HepG2 (cell line): ENCODE results near the gene FCHSD1. TPM values are rescaled to one million over a fixed set of nuclear protein-coding genes. Genes with fewer than 3 reads are reported as not detected.

Source experiments
- ATAC-seq: fragments of 200-7000 bp; cut with Tn5 transposase; 3 replicates; pipeline ENCODE4 v1.9.1; 2020; ENCODE audit warnings: mild to moderate bottlenecking, moderate library complexity
- BruUV-seq: library from RNA; stranded (reverse); fragments of 400-500 nt; replicated peaks from 2 replicates; lab custom pipeline; 2021; lab: Mats Ljungman, UMichigan
- CTCF ChIA-PET: fragments of 300-600 bp; formaldehyde crosslinking; extraction: SDS; loops from one replicate; lab custom pipeline; 2021; ENCODE audit warnings: low total read pairs, inconsistent platforms, low intra/inter-chr PET ratio; lab: Yijun Ruan, JAX
- POLR2A ChIA-PET: fragments of 350-600 bp; sonication (Branson Sonifier 250); formaldehyde crosslinking; loops from one replicate; lab custom pipeline; 2020; ENCODE audit warnings: antibody characterized with exemption, inconsistent platforms; lab: Yijun Ruan, JAX
- DNase-seq: peaks from one replicate; pipeline ENCODE4 v3.0.0-alpha.2; 2015; ENCODE audit warnings: low spot score
- FAIRE-seq: peaks from 3 replicates; lab custom pipeline; 2011; peaks lifted over from hg19 to GRCh38; lab: Jason Lieb, UNC
- H2AFZ ChIP-seq: one replicate; pipeline ENCODE4 v1.6.1; 2011; ENCODE audit warnings: low read length, inconsistent platforms
- H3K27ac ChIP-seq: fragments of 300-600 bp; 3 replicates; pipeline ENCODE4 v1.8.0; 2011; ENCODE audit warnings: mixed run types, mild to moderate bottlenecking, mixed read lengths, low read length, inconsistent platforms; ENCODE audit not compliant: insufficient read depth; ENCODE audit errors: extremely low read length
- H3K27me3 ChIP-seq, 2 experiments: fragments of 200-600 bp in 1 of 2; 2 replicates in 1 of 2; 3 replicates in 1 of 2; pipeline versions ENCODE4 v1.6.0 to v1.8.0; 2011; ENCODE audit warnings: low read length in 2 of 2, mild to moderate bottlenecking in 2 of 2, moderate library complexity in 2 of 2, inconsistent platforms in 1 of 2; ENCODE audit not compliant: insufficient read depth in 2 of 2, control insufficient read depth in 1 of 2
- H3K36me3 ChIP-seq, 2 experiments: fragments of 200-600 bp in 1 of 2; replicated peaks in 1 of 2; 2 replicates in 1 of 2; 3 replicates in 1 of 2; pipeline versions ENCODE4 v1.5.1 to v1.8.0; 2011; ENCODE audit warnings: low read length in 2 of 2, inconsistent platforms in 1 of 2; ENCODE audit not compliant: insufficient read depth in 2 of 2, control insufficient read depth in 1 of 2
- H3K4me1 ChIP-seq: 2 replicates; pipeline ENCODE4 v1.5.1; 2012; ENCODE audit warnings: low read length, inconsistent platforms; ENCODE audit not compliant: insufficient read depth
- H3K4me2 ChIP-seq: 2 replicates; pipeline ENCODE4 v1.6.0; 2011; ENCODE audit warnings: low read depth, low read length, inconsistent platforms
- H3K4me3 ChIP-seq, 3 experiments: fragments of 200-600 bp in 1 of 3; sonication (generic), shearing (Covaris generic) in 1 of 3; replicated peaks in 1 of 3; 2 replicates each; pipeline ENCODE4 v1.5.1; 2011 to 2016; ENCODE audit warnings: low read length in 3 of 3, inconsistent platforms in 2 of 3, low read depth in 2 of 3, mild to moderate bottlenecking in 2 of 3, control low read depth in 1 of 3, mixed read lengths in 1 of 3; ENCODE audit not compliant: insufficient read depth in 1 of 3
- H3K79me2 ChIP-seq: one replicate; pipeline ENCODE4 v1.6.1; 2011; ENCODE audit warnings: low read length, inconsistent platforms; ENCODE audit not compliant: insufficient read depth
- H3K9ac ChIP-seq: 2 replicates; pipeline ENCODE4 v1.6.0; 2011; ENCODE audit warnings: mild to moderate bottlenecking, low read depth, low read length, inconsistent platforms; ENCODE audit not compliant: insufficient read depth
- H3K9me3 ChIP-seq: 2 replicates; pipeline ENCODE4 v1.5.1; 2012; ENCODE audit warnings: mild to moderate bottlenecking, low read length
- H4K20me1 ChIP-seq: 2 replicates; pipeline ENCODE4 v1.6.0; 2011; ENCODE audit warnings: inconsistent platforms, mild to moderate bottlenecking, low read length, moderate library complexity; ENCODE audit not compliant: insufficient read depth
- CEBPG ChIP-seq: IDR thresholded peaks from 2 replicates; pipeline ENCODE4 v1.6.1; 2016
- SMAD1 ChIP-seq: sonication (generic); formaldehyde crosslinking; IDR thresholded peaks from 2 replicates; pipeline ENCODE4 v1.4.0; 2020; ENCODE audit warnings: missing genetic modification reagents, low read depth, mild to moderate bottlenecking, borderline replicate concordance
- SMYD3 ChIP-seq: sonication (generic); formaldehyde crosslinking; IDR thresholded peaks from 2 replicates; pipeline ENCODE4 v1.8.1; 2023; ENCODE audit warnings: mild to moderate bottlenecking, missing genetic modification reagents
- SP1 ChIP-seq, 2 experiments: fragments of 450-650 bp in 1 of 2; sonication (generic) in 1 of 2; formaldehyde crosslinking in 1 of 2; IDR thresholded peaks; 2 replicates each; pipeline versions ENCODE4 v1.4.0 to v1.6.1; 2016 to 2020; ENCODE audit warnings: missing genetic modification reagents in 1 of 2
- TAF15 ChIP-seq: fragments of 200-400 bp; formaldehyde crosslinking; IDR thresholded peaks from one replicate; pipeline ENCODE4 v1.6.1; 2018; ENCODE audit warnings: mild to moderate bottlenecking, low read depth, low read length; ENCODE audit not compliant: poor library complexity, severe bottlenecking
- TSC22D2 ChIP-seq: sonication (generic); formaldehyde crosslinking; IDR thresholded peaks from 2 replicates; pipeline ENCODE4 v1.5.1; 2020; ENCODE audit warnings: missing genetic modification reagents, mild to moderate bottlenecking, borderline replicate concordance
- ZNF414 ChIP-seq: sonication (generic); formaldehyde crosslinking; IDR thresholded peaks from 2 replicates; pipeline ENCODE4 v1.5.0; 2020; ENCODE audit warnings: missing genetic modification reagents
- WGBS: methylation state at CpG from one replicate; pipeline ENCODE4 v1.1.6; 2017; ENCODE audit warnings: low lambda C conversion rate; 5-methylcytosine and 5-hydroxymethylcytosine counted together
- in situ Hi-C: cut with HindIII; loops from 2 replicates; pipeline ENCODE4 v1.10.0; 2017; ENCODE audit warnings: low pct_unique_long_range_greater_than_20kb; ENCODE audit not compliant: extremely low pct_ligation_motif_present
- intact Hi-C: fragments of 100-400 bp; cut with micrococcal nuclease; formaldehyde crosslinking; loops from one replicate; pipeline ENCODE4 v1.10.0; 2022; ENCODE audit not compliant: unreplicated experiment
- polyA plus RNA-seq, 8 experiments: library from polyadenylated mRNA; depleted of rRNA in 3 of 8; stranded (reverse) in 7 of 8; unstranded in 1 of 8; fragments of >200 nt; fragmentation: Illumina TruSeq in 4 of 8; extraction: Trizol in 4 of 8; gene quantifications; 2 replicates each; pipeline versions ENCODE4 v1.2.1 to v1.2.3, GENCODE V29; 2011 to 2016; ENCODE audit warnings: low read depth in 4 of 8, missing spikeins in 1 of 8, mixed read lengths in 1 of 8; ENCODE audit not compliant: insufficient read depth in 1 of 8
- total RNA-seq, 5 experiments: library from RNA; depleted of rRNA; stranded (reverse); fragments of >200 nt; fragmentation: Illumina TruSeq; extraction: Trizol; gene quantifications; 2 replicates each; pipeline ENCODE4 v1.2.3, GENCODE V29; 2016; ENCODE audit warnings: low read depth in 1 of 5
- TF ChIP-seq, protein P1 (sequence below): sonication (generic); formaldehyde crosslinking; IDR thresholded peaks from 2 replicates; pipeline ENCODE4 v1.5.0; 2020; ENCODE audit warnings: mild to moderate bottlenecking, missing genetic modification reagents, borderline replicate concordance

The FCHSD1 gene
- total and polyA plus RNA-seq, 2 of the 13 experiments (the other 11 are each of a cell fraction or from before 2014, with no cell fraction given): 5.5 to 15.4 TPM

DNA sequence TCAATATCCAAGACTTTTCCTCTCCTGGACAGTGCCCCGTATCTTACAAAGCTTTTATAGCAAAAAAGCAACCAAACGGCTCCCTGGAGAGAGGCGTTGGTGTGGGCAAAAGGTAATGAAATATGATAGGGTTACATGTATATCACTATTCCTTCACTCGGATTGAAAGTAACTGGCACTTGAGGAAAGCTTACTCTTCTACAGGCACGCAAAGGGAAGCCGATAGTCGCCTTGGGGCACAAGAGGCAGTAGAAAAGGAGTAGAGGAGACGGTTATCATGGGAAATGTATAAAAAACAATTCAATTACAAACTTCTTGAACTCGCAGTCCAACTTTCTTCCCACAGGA is 33.6 kb downstream of the FCHSD1 start:
- H3K27me3 ChIP-seq: no peaks in the 10 kb centered on the region
- H3K4me2 ChIP-seq: peak overlapping the region; percentile 74
- peak overlapping the region; percentile 84 to 95 (median 88) for H3K4me3 ChIP-seq
- H3K27ac ChIP-seq: peak overlapping the region; percentile 87
- peaks cover 58% of the 10 kb centered on the region for H3K4me1 ChIP-seq
- peaks cover 4 to 11% of the 10 kb centered on the region in 2 experiments for H3K36me3 ChIP-seq
- peak overlapping the region; percentile 83 for H3K9ac ChIP-seq
- CTCF ChIA-PET: no interaction called here
- WGBS: 7% methylated on average over 9 of the region's 9 CpGs
- BruUV-seq: TSS peak; percentile 54
- DNase-seq: no peak
- in situ Hi-C loops (no loop called here), intact Hi-C loops (no loop called here)
- no peak overlapping the region for H2AFZ ChIP-seq
- no peak for FAIRE-seq
- H3K9me3 ChIP-seq: no peaks in the 10 kb centered on the region
- TF ChIP-seq SMAD1 (CRISPR knock-in tag) (no peak), SMYD3 (no peak), CEBPG (CRISPR knock-in tag) (no peak), TAF15 (no peak), TSC22D2 (CRISPR knock-in tag) (no peak), ZNF414 (CRISPR knock-in tag) (no peak), SP1 (IDR thresholded peaks at IDR 0.05) (no peak), SP1 (CRISPR knock-in tag; IDR thresholded peaks at IDR 0.05) (no peak)
- TF ChIP-seq, protein P1, sequence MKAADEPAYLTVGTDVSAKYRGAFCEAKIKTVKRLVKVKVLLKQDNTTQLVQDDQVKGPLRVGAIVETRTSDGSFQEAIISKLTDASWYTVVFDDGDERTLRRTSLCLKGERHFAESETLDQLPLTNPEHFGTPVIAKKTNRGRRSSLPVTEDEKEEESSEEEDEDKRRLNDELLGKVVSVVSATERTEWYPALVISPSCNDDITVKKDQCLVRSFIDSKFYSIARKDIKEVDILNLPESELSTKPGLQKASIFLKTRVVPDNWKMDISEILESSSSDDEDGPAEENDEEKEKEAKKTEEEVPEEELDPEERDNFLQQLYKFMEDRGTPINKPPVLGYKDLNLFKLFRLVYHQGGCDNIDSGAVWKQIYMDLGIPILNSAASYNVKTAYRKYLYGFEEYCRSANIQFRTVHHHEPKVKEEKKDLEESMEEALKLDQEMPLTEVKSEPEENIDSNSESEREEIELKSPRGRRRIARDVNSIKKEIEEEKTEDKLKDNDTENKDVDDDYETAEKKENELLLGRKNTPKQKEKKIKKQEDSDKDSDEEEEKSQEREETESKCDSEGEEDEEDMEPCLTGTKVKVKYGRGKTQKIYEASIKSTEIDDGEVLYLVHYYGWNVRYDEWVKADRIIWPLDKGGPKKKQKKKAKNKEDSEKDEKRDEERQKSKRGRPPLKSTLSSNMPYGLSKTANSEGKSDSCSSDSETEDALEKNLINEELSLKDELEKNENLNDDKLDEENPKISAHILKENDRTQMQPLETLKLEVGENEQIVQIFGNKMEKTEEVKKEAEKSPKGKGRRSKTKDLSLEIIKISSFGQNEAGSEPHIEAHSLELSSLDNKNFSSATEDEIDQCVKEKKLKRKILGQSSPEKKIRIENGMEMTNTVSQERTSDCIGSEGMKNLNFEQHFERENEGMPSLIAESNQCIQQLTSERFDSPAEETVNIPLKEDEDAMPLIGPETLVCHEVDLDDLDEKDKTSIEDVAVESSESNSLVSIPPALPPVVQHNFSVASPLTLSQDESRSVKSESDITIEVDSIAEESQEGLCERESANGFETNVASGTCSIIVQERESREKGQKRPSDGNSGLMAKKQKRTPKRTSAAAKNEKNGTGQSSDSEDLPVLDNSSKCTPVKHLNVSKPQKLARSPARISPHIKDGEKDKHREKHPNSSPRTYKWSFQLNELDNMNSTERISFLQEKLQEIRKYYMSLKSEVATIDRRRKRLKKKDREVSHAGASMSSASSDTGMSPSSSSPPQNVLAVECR: peak; percentile 19; the same call in 1 of the 2 replicates
- H3K79me2 ChIP-seq: peaks cover 50% of the 10 kb centered on the region
- POLR2A ChIA-PET: interaction anchor here (1.2 to 3.5 kb wide), 8 partner anchors 9 to 297 kb away, joined by 3 to 53 read pairs (median 5); partner anchors contain the start of genes RELL2 and TAF7
- no peak for ATAC-seq
- H4K20me1 ChIP-seq: no peaks in the 10 kb centered on the region
